ENCODE data around the gene ZMAT3.
A peak's percentile ranks its signal among the peaks of the same experiment; 100 is the strongest.
"Not testable (repeated sequence)": the region's sequence is repeated elsewhere in the genome, so short reads cannot be mapped to it uniquely, and the experiment has no call there.

Gene ZMAT3

GRCh38 chr3:179068779-179069530, 2.7 kb downstream of the ZMAT3 start:
- peak in 1 of 2 donors; percentile 1 for DNase-seq (ENCODE audit: low read depth in 2 of 2, low spot score in 1 of 2)

DNA sequence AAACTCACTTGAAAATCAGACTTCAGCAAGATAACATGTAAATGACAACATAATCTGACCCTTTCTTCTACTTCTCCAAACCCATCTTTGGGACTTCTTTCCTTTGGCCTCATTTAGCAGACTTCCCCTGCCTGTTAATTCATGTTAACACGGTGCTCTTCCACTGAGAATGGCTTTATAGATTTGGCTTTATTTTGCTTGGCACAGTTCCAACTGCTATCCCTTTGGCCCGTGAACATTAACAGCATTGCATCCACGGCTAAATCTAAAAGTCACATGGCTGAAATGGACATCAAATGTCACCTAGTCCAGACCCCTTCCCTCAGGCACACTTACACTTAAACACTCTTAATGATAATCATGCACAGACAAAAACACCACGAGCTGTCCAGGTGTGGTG, 3.8 kb downstream of the ZMAT3 start:
- DNase-seq (ENCODE audit: low read depth in 2 of 2, low spot score in 1 of 2), result no peak

DNA sequence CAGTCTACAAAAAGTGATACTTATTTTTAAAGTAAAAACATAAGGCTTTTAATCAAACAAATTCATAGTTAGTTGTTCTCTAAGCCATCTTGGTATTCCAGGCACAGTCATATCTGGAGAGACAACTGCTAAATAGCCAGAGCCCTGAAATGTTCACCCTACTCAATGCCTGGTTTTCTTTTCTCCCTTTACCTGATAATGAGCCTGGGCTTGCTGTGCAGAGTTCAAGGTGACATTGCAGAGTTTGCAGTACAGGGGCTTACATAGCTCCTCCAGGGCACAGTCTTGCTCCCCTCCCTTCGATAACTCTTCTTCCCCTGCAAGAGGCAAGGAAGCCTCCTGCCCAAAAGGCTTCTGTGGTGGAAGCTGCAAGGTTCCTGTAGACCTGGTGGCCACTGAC, 4.3 kb downstream of the ZMAT3 start:
- no peak for DNase-seq (ENCODE audit: low read depth in 2 of 2, low spot score in 1 of 2)

GRCh38 chr3:179063945-179064560, 7.6 kb downstream of the ZMAT3 start:
- DNase-seq (ENCODE audit: low read depth in 2 of 2, low spot score in 1 of 2), result no peak

- DNase-seq (ENCODE audit: low read depth in 2 of 2, low spot score in 1 of 2), result no peak
These were observed 15.3 kb downstream of the ZMAT3 start for GRCh38 chr3:179056326-179056725.

GRCh38 chr3:179054565-179054964, 17.0 kb downstream of the ZMAT3 start:
- DNase-seq (ENCODE audit: low read depth in 2 of 2, low spot score in 1 of 2), result not testable (repeated sequence)

DNA sequence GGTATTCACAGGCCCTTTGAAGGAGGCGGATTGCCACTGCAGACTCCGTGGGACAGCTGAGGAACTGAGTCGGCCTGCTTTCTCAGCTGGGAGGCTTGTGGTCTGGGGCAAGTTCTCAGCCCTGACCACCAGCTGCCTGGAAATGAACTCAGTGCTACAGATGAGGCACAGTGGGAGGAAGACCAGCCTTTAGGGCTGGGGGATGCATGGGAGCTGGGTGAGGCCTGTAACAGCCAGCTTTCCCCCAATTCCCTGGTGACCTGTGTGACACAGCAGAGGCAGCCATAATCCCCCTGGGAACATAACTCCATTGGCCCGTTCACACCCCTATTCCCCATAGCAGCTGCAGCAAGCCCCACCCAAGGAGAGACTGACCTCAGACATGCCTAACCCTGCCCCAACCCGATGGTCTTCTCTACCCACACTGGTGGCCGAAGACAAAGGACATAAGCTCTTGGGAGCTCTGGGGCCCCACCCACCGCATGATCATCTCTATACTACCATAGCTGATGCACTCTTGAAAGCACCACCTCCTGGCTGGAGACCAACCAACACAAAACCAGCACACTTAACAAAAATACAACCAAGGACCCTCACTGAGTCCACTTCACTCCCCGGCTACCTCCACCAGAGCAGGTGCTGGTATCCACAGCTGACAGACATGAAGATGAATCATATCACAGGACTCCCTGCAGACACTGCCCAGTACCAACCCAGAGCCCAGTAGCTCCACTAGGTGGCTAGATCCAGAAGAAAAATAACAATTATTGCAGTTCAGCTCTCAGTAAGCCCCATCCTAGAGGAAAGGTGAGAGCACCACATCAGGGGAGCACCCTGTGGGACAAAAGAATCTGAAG, 24.9 kb downstream of the ZMAT3 start:
- no peak for DNase-seq (ENCODE audit: low read depth in 2 of 2, low spot score in 1 of 2)

GRCh38 chr3:179045719-179046402, 25.7 kb downstream of the ZMAT3 start:
- no peak for DNase-seq (ENCODE audit: low read depth in 2 of 2, low spot score in 1 of 2)

DNA sequence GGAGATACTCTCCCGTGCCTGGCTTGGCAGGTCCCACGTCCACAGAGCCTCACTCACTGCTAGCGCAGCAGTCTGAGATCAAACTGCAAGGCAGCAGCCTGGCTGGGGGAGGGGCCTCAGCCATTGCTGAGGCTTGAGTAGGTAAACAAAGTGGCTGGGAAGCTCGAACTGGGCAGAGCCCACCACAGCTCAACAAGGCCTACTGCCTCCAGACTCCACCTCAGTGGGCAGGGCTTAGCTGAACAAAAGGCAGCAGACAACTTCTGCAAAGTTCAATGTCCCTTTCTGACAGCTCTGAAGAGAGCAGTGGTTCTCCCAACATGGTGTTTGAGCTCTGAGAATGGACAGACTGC, 32.7 kb downstream of the ZMAT3 start:
- DNase-seq (ENCODE audit: low read depth in 2 of 2, low spot score in 1 of 2), result not testable (repeated sequence)

DNA sequence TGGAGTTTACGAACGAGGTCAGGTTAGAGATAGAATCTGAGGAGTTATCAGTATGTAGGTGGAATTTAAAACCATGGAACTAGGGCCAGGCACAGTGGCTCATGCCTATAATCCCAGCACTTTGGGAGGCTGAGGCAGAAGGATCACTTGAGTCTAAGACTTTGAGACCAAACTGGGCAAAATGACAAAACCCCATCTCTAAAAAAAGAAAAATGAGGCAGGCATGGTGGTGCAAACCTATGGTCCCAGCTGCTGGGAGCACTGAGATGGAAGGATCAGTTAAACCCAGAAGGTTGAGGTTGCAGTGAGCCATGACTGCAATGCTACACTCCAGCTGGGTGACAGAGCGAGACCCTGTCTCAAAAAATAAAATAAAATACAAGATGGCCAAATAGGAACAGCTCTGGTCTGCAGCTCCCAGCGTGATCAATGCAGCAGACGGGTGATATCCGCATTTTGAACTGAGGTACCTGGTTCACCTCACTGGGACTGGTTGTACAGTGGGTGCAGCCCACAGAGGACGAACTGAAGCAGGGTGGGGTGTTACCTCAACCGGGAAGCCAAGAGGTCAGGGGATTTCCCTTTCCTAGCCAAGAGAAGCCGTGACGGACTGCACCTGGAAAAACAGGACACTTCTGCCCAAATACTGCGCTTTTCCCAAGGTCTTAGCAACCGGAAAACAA, 33.3 kb downstream of the ZMAT3 start:
- DNase-seq (ENCODE audit: low read depth in 2 of 2, low spot score in 1 of 2), result no peak

DNA sequence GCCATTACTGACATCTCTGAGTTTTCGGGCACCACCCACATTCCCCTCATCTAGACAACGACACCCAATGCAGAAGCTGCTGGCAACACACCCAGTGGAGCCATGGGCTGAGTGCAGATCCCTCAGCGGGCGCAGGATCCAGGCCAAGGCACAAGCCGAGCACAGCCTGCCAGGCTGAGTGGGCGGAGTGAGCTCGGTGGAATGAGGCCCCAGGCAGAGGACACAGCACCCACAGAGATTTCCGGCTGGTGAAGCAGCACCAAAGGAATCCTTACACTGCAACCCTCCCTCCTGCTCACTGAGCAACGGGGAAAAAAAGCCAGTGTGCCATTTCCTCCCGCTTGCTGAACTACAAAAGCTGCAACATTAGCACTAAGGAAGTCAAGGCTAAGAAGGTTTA, 34.3 kb downstream of the ZMAT3 start:
- DNase-seq (ENCODE audit: low read depth in 2 of 2, low spot score in 1 of 2), result no peak

DNA sequence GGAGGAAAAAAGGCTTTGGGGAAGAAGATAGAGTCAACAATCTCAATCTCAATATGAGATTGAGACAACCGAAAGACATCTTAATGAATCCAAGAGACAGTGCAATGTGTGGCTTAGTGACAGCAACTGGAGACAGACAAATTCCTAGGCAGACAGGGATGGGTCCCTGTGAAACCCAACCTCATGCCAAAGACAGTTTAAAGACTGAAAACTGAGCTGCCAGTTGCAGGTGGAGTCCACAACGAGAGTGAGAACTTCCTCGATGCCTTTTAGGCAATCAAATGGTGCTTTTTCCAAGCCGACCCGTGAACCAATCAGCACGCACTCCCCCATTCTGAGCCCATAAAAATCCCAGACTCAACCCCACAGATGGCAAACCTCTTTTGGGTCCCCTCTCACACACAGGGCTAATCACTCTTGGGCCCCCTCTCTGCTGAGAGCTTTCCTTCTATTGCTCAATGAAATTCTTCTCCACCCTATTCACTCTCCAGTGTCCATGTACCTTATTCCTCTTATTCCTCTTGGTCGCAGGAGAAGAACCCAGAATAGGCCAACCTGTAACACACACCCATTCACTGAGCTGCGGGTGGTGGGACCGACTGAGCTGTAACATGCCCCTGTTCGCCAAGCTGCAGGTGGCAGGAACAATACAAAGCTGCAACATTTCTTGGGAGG, 34.8 kb downstream of the ZMAT3 start:
- DNase-seq (ENCODE audit: low read depth in 2 of 2, low spot score in 1 of 2), result no peak

- DNase-seq (ENCODE audit: low read depth in 2 of 2, low spot score in 1 of 2), result no peak
These were observed 35.4 kb downstream of the ZMAT3 start for GRCh38 chr3:179036226-179036625.

- no peak for DNase-seq (ENCODE audit: low read depth in 2 of 2, low spot score in 1 of 2)
These were observed 36.4 kb downstream of the ZMAT3 start for GRCh38 chr3:179035232-179035631.

GRCh38 chr3:179033304-179033657, 38.3 kb downstream of the ZMAT3 start:
- not testable (repeated sequence) for DNase-seq (ENCODE audit: low read depth in 2 of 2, low spot score in 1 of 2)

DNA sequence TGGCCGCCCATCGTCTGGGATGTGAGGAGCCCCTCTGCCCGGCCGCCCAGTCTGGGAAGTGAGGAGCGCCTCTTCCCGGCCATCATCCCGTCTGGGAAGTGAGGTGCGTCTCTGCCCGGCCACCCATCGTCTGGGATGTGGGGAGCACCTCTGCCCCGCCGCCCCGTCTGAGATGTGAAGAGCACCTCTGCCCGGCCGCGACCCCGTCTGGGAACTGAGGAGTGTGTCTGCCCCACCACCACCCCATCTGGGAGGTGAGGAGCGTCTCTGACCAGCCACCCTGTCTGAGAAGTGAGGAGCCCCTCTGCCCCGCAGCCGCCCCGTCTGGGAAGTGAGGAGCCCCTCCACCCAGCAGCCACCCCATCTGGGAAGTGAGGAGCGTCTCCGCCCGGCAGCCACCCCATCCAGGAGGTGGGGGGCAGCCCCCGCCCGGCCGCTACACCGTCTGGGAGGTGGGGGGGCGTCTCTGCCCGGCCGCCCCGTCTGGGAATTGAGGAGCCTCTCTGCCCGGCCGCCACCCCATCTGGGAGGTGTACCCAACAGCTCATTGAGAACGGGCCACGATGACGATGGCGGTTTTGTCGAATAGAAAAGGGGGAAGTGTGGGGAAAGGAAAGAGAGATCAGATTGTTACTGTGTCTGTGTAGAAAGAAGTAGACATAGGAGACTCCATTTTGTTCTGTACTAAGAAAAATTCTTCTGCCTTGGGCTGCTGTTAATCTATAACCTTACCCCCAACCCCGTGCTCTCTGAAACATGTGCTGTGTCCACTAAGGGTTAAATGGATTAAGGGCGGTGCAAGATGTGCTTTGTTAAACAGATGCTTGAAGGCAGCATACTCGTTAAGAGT, 38.9 kb downstream of the ZMAT3 start:
- DNase-seq (ENCODE audit: low read depth in 2 of 2, low spot score in 1 of 2), result not testable (repeated sequence)

DNA sequence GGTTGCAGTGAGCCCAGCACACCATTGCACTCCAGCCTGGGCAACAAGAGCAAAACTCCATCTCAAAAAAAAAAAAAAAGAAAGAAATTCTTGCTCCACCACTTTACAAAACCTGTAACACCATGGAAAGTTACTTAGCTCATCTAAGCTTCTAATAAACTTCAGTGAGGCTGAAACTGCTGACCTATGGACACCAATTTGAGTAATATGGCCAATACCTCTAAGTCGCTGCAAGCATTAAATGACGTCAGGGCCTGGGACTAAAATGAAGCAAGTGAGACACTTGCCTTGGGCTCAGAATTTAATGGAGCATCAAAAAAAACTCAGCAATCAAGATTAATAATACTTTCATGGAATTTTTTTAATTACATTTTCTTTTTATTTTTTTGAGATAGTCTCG, 42.5 kb downstream of the ZMAT3 start:
- DNase-seq (ENCODE audit: low read depth in 2 of 2, low spot score in 1 of 2), result no peak

DNA sequence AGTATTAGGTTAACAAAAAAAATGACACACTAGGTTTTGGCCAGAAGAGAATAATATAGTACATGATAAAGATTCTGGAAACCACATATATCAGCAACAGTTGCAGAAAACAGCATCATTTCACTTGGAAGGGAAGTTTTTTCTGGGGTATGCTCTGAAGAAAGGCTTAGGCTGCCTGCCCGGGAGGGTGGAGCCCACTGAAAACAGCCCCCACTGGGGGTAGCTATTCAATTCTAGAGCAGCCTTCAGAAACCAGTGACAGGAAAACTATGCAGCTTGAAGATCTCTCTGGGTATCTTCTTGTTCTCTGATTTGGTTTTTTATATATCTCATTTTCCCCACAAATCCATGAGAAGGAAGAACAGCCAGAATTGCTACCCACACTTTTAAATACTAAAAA, 43.2 kb downstream of the ZMAT3 start:
- DNase-seq (ENCODE audit: low read depth in 2 of 2, low spot score in 1 of 2), result no peak

GRCh38 chr3:179027326-179027900, 44.2 kb downstream of the ZMAT3 start:
- no peak for DNase-seq (ENCODE audit: low read depth in 2 of 2, low spot score in 1 of 2)

All from stimulated activated CD8-positive, alpha-beta memory T cell treated with anti-CD3 and anti-CD28 coated beads, Interleukin-4, amount 100 ng/mL, for 1 hour (primary cell).